ENCODE measurements around the gene SARM1.
"Not testable (repeated sequence)": the region's sequence is repeated elsewhere in the genome, so short reads cannot be mapped to it uniquely, and the experiment has no call there.

SARM1 gene

DNA sequence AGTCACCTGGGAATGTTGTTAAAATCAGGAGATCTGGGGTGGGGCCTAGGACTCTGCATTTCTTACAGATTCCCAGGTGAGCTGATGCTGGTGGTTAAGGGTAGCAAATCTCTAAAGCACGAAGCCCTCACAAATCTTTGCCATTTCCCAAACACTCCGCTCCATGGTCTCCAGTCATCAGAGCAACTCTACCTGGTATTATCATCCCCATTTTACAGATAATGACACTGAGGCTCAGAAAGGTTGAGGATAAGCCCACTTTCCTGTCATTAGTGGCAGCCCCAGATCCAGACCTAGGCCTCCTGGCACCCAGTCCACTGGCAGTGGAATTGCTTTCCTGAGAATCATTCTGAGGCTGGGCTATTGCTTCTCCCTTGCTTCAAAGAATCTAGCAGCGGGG, 25.8 kb downstream of the SARM1 start:
- no peak for DNase-seq

DNA sequence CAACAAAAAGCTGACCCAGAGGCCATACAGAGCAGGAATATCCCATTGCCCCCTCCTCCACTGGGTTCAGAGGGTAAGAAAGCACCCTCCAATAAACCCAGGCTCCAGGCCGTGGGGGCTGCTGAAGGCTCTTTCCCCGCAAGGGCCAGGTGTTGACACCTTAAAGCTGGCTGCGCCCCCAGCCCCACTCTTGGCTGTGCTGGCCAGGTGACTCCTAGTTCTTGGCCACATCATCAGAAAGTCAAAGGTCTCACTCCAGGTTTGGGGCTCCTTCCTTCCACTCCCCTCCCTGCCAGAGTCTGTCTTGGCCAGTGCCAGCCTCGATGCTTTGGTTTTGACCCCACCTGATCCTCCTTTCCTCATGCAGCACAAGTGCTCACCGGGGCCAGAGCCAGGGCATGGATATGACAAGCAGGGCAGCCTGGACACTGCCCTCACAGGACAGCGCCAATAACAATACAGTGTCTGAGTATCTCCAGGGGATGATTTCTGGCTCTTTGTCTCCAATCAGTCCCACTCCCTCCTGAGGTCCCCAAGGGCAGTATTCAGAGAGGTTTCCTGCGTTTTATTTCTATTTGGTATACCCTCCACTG, 26.3 kb downstream of the SARM1 start:
- DNase-seq = no peak

DNA sequence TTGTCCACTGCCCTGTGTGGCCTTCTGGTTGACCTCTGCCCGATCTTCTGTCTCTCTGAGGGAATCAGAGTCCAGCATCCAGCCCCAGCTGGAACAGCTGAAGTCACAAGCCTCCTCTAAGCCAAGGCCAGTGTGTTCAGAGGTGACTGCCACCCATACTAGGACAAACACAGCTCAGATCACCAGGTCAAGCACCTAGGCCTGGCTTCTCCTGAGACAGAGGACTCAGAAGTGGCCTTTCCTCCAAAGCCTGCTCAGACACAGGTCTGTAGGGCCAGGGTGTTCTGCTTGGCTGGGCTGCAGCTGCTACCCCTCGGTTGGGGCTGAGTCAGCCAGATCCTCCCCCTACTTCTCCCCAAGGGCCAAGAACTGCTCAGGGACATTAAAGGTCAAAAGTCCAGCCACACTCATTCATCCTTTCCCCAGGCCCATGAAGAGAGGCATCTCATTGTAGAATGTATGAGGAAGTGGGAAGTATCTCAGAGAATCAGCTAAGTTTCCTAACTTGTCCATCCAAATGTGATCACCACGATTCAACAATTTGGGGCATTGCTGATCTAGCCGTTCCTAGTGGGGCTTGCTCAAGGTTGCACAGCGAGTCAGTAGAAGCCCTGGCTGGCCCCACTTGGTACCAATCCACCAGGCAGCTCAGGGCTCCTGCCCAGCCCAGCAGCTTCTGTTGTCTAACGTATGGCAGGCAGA, 26.9 kb downstream of the SARM1 start:
- no peak for DNase-seq

DNA sequence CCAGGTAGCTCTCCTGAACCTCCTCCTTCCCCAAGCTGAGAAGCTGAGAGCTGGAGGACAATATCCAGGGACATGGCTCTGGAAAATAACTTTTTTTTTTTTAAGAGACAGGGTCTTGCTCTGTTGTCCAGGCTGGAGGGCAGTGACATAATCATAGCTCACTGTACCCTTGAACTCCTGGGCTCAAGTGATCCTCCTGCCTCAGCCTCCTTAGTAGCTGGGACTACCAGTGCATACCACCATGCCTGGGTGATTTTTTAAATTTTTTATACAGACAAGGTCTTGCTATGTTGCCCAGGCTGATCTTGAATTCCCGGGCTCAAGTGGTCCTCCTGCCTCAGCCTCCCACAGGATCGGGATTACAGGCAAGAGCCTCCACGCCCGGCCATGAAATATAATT, 28.3 kb downstream of the SARM1 start:
- DNase-seq = no peak

DNA sequence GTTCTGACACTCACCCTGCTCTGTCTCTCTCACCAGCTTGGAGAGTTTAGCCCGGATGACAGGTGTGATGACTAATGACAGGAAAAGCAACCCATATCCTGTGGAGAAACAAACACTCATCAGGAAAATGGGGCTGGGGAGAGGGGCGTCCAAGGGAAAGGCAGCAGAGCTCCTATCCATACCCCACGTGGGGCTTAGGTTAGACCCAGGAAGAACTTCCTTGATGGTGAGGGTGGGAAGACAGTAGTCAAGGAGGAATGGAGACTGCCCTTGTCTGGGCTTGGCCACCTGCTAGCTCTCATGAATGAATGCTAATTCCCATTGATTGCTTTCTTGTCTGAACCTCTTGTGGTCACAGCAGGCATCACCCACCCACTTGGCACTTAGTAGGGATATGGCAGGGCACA, 30.7 kb downstream of the SARM1 start:
- no peak for DNase-seq

DNA sequence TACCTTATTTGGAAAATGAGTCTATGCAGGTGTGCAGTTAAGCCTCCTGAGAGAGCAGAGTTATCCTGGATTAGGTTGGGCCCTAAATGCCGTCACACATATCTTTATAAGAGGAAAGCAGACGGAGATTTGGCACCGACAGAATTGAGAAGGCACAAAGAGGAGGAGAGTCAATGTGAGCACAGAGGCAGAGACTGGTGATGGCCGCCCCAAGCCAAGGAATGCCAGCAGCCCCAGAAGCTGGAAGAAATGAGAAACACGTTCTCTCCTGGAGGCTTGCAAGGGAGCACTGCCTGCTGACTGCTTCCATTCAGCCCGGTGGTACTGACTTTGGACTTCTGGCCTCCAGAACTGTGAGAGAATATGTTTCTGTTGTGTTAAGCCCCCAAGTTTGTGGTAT, 31.4 kb downstream of the SARM1 start:
- no peak for DNase-seq

DNA sequence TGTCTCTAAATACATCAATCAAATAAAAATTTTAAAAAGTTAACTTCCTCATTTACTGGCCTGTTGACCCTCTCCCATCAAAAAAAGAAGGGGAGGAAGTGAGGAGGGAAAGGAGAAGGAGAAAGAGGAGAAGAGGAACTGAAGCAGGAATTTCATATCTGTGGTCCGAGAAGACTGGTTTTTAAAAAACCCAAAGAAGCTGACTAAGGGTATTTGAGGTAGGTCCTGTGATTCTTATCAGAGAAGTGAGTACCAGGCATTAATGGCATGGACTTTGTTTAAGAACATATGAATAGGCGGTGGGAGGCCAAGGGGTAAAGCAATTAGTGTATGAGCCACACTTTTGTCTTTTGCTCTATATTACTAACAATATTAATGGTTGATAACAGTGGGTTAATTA, 32.5 kb downstream of the SARM1 start:
- no peak for DNase-seq

DNA sequence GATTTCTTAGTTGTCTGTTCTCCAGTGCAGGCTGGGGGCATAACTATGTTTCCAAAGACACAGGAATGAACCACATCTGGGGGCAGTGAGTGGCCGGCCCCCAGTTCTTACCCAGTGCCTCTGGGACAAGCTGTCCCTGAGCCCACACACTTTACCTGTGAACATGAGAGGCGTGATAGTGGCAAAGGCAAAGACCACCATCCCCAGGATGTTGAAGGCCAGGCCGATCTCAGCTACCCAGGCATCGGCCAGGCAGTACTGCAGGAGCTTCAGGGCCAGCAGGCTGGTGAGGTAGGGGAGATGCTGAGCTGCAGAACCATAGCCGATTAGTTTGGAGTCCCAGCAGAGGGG, 32.9 kb downstream of the SARM1 start:
- no peak for DNase-seq

DNA sequence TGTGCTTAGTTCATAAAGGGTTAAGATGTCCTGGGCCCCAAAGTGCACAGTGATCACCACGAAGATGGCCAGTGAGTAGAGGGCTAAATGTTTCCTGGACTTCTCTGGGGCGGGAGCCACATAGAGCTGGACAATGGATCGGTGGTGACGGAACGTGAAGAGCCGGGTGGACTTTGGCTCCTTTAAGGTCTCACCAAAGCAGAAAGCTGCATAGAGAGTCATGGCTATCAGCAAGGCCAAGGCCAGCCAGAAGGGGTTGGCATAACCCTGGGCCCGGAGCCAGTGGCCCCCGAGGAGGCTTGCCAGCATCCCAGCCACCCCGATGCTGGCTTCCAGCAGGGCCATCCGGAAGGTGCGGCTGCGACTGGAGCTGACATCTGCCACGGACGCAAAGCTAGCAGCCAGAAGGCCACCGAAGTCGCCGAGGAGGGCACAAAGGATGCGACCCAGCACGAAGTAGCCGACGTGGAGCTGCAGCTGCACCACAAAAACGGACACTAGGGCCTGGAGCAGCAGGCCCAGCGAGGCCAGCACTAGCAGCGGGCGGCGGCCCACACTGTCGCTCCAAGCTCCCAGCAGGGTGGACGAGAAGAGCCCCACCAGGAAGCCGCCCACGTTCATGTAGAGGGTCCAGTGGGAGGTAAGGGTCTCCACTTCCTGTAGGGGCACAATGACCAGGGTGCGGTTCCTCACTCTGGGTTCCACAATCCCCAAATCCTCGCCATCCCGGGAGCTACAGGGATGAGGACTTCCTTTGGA, 33.5 kb downstream of the SARM1 start:
- DNase-seq = peak in 1 of 2 donors; percentile 9

DNA sequence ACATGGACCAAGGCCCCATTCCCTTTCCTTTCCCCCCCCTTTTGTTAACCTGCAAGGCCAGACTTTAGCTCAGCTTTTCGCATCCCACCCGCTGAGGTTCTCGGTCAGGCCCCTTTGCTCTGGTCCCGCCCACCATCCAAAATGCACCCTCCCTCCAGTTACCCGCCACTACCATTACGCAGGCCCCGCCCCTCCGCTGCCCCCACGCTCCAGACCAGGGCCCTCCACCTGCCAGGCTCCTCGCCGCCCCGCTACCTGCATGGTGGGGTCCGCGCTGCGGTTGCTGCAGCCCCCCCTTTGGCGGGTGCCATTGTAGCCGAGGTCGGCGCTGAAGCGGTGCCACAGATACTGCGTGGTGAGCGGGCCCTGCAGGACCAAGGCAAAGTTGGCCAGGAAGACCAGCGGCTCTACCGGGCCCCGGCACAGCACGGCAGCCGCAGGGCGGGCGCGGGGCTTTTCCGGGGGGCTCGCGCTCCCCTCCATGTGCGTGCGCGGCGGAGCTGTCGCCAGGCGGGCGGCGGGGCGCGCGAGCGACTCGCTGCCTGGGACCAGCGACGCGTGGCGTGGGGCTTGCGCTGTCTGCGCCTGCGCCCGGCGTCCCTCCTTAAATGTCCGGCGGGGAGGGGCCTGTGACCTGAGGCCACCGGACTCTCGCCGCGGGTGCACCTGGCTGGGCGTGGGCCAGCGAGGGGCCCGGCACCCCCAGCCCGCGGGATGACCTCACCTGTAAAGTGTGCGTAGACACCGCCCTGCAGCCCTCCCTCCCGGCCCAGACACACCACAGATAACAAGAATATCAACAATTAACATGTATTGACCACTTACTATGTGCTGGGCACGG, 34.4 kb downstream of the SARM1 start, which contains the start of gene SLC46A1:
Gene SLC46A1 (minus strand): TSS at position 581 of the 841 bp plus-strand sequence. CDS start 98 bp downstream, at position 483.
- DNase-seq = peak; percentile 39 to 57

DNA sequence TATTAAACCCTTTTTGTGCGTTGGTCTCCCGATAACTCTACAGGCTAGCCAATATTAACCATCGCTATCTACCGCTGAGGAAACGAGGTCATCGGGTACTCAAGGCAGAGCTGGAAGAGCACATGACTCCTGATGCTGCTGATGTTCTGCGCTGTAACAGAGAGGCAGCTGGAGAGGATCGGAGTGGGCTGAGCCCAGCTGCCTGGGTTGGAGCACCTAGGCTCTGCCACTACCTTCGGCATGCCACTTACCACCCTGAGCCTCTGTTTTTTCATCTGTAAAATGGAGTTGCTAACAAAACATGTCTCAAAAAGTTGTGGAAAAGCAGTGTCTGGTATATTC, 35.0 kb downstream of the SARM1 start:
- DNase-seq = no peak

DNA sequence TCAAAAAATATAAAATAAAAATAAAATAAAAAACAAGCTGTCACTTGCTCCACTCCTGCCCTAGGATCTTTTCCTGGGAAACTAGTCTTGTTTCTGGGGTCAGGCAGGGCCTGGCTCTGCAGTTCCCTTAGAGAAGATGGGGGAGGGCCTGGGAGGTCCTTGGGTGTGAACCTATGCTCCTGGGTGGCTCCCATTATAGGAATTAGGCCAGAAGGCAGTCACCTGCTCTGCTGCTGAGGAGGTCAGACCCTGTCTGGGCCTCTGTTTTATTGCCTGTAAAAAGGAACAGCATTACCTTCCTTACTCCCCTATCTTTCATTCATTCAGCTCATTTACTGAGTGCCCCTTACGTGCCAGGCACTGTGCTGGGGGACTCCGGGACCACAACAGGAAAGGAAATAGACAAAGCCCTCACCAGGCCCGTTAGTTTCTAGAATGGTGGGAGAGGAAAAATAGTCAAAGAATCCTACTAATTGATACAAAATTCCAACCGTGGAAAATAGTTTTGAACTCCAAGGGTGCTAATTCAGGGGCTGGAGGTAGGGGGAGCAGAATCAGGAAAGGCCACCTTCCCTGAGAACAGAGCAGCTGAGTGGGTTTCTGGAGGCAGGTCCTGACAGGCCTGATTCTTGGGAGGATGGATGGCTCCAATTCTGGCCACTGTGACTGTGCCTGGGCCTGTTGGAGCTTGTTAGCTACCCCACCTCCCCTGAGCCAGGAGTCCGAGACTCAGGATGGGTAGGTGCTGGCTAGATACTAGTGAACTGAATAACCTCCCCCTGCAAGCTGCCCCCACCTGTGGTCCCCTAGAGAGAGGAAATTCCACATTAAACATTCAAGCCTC, 35.9 kb downstream of the SARM1 start:
- no peak for DNase-seq

DNA sequence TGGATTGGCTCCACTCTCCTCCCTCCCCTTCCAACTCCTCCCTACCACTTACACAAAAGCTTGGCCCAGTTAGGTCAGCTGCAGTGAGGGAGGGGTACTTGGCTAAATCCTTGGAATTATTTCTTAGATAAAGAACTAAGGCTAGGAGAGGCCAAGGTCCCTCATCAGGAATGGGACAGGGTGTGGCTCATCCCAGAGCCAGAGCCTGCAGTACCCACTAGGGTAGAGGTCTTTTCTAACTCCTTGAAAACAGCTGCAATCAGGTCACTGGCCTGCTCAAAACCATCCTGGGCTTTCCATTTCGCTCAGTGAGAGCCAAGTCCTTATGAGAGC, 36.4 kb downstream of the SARM1 start:
- DNase-seq = no peak

DNA sequence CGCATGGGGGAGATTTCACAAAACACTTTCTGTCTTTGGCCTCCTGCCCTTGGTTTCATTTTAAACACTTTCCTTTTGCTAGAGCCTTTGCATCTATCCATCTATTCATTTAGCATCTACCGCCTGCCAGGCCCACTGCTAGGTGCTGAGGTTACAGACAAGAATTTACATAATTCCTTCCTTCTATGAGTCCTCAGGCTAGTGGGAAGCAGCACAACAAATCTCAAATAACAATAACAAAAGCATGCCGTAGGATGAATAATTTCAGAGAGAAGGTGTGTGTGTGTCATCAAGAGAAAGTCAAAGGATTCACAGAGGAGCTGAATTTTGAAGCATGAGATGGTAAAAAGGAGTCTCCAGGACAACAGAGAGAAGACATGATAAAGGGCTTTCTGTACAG, 40.6 kb downstream of the SARM1 start:
- DNase-seq = no peak

DNA sequence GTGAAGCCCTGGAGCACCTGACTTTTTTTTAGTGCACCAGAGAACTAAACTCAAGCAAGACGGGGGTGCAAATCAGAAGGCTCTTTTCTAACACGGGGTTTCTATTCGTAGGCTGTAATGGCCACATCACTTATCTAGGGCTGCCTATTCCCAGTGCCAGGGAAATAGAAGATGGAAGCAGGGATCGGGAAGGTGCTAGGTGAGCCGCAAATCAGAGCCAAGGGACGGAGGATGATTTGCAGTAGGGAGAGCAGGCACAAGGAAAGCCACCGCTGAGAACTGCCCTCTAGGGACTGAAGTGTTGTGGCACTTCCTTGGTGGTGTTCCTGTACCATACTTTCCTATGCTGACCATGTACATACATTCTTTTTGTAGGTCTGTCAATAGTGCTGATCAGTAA, 42.3 kb downstream of the SARM1 start:
- DNase-seq = no peak

DNA sequence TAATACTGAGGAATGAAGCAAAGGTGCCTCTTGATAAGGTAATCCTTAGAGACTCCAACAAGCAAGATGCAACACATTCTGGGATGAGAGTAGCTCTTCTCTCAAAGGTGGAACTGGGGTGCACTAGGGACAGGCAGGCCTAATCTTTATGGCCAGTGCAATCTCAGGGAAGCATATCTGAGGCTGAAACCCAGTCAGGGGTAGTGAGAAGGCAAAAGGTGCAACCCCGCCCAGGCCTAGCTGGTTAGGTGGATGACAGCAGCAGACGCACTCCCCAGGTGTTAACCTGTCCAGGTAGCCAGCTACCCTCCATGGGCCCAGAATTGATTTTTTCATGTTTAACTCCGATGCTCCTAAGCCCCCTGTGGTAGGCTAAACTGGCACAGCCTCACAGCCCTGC, 44.4 kb downstream of the SARM1 start:
- DNase-seq = no peak

DNA sequence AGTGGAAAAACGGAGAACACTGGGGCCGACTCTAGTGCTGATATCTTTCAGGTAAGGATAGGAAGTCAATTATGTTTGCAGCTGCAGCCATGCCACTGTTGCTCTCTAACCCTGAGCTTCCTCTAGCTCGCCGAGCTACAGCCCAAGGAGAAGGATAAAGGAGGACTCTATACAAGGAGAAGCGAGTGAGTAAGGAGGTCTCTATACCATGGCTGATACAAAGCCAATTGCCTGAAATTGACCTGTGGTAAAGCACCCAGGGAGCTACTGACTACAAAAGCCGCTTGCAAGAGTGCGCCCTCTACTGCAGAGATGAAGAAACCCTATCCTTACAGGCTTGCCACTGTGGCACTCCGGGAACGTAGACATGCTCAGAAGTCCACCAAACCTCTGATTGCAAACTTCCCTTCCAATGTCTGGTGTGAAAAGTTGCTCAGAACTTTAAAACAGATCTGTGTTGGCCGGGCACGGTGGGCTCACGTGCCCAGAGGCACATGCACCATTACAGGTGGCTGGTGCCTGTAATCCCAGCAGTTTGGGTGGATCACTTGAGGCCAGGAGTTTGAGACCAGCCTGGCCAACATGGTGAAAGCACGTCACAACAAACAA, 45.3 kb downstream of the SARM1 start:
- DNase-seq = no peak

DNA sequence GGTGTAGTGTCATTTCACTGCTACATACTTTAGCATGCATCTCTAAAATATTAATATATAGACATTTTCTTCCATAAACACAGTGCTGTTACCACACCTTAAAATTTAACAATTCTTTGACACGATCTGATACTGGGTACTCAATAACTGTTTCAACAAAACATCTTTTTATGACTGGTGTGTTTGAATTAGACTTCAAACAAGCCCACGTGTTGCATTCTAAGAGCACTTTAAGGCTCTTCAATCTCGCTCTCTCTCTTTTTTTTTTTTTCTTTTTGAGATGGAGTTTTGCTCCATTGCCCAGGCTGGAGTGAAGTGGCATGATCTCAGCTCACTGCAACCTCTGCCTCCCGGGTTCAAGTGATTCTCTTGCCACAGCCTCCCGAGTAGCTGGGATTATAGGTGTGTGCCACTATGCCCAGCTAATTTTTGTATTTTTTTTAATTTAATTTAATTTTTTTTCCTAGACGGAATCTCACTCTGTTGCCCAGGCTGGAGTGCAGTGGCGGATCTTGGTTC, 50.4 kb downstream of the SARM1 start:
- DNase-seq = no peak

DNA sequence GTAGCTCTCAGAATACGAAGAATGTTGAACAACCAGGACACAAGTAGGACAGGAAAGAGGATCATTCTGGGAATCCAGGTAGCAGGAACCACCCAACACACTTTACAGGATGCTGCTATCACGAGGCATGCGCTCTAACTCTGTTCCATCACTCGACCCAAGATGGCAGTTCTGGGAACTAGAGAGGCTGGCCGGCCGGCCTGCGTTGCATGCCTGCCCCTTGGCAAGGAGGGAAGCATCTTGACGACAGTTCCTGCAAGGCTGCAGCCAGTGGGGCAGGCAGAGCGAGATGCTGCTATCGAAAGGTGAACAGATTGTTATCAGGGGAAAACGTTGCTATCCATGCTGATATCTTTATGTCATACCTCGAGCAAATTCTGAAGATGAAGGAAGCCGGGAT, 53.7 kb downstream of the SARM1 start:
- DNase-seq = no peak

DNA sequence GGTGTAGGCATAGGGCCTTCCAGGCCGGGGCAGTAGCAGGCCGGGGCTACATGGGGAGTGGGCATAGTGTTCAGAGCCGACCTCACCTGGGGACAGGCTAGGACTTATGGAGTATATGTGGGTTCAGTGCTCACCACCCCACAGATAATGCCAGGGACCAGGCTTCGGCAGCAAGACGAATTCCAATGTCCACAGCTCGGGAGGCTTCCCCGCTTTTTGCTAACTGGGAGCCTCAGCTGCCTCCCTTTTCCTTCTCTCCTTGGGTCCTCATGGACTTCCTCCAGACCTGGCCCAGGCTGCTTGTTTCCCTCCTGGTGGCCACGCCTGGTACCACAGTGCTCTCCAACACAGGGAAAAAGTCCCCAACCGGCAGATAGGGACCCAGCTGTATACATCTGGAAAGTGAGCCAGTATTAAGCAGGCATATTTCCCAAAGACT, 54.6 kb downstream of the SARM1 start:
- DNase-seq = no peak

DNA sequence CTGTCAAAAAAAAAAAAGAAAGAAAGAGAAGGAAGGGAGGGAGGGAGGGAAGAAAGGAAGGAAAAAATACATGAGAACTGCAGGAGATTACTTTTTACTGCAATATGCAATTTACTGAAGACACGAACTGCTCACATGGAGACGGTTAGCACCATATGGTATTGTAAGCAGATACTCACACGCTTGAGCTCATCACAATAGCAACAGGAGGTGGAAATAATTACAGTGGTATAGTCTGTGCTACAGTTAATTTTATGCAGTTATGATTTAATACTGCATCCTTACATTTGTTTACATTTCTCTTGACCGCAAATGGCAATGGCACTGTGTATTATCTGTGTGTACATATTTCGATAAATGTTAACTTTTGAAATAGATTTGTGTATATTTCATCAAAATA, 55.9 kb downstream of the SARM1 start:
- DNase-seq = no peak

DNA sequence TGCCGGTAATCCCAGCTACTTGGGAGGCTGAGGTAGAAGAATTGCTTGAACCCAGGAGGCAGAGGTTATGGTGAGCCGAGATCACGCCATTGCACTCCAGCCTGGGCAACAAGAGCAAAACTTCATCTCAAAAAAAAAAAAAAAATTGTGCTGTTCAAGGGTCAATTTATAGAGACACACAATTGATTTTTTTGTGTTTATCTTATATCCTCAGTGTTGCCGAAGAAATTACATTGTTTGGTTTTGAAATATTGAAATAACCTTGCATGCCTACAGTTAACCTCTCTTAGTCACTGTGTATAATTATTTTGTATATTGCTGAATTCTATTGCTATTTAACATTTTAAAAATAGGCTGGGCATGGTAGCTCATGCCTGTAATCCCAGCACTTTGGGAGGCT, 56.5 kb downstream of the SARM1 start:
- not testable (repeated sequence) for DNase-seq
